HG03520 (cell line): ENCODE data around the gene DLD.
A peak's percentile ranks its signal among the peaks of the same experiment; 100 is the strongest.
"Not testable (repeated sequence)": the region's sequence is repeated elsewhere in the genome, so short reads cannot be mapped to it uniquely, and the experiment has no call there.

Source experiments
- ATAC-seq: cut with Tn5 transposase; IDR thresholded peaks from one replicate; pipeline ENCODE4 v1.9.1; 2021; ENCODE audit warnings: mild to moderate bottlenecking, moderate library complexity; ENCODE audit not compliant: unreplicated experiment

Gene DLD

DNA sequence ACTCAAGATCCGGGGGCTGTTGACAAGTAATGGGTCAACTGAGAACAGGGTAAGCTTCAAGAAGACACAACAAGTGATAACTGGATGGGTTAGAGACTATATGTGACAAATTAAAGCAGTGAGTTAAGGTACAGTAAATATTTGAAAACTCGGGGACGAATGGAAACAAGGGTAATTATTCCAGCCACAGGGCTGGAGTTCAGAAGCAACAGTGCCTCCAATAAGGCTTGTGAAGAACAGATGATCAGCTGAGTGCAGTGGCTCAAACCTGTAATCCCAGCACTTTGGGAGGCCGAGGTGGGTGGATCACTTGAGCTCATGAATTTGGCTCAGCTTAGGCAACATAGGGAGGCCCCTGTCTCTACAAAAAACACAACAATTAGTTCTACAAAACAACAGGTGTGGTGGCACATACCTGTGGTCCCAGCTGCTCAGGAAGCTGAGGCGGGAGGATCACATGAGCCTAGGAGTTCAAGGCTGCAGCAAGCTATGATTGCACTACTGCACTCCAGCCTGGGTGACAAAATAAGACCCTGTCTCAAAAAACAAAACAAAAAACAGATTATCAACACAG lies 20.5 kb upstream of the DLD start:
- no peak for ATAC-seq

DNA sequence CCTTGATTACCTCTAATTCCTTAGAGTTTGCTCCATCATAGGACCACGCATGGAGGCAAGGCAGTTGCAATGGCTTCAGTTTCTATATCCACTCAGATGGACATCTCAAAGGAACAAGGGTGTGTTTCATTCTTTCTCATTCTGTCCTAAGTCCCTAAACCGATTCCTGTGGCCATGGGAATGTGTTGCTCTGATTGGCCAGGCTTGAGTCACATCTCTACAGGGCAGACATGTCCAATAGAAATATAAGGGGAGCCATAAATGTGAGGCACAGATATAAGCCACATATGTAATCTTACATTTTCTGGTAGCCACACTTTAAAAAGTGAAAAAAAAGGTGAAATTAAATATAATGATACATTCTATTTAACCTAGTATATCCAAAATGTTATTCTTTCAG lies 16.9 kb upstream of the DLD start:
- no peak for ATAC-seq

DNA sequence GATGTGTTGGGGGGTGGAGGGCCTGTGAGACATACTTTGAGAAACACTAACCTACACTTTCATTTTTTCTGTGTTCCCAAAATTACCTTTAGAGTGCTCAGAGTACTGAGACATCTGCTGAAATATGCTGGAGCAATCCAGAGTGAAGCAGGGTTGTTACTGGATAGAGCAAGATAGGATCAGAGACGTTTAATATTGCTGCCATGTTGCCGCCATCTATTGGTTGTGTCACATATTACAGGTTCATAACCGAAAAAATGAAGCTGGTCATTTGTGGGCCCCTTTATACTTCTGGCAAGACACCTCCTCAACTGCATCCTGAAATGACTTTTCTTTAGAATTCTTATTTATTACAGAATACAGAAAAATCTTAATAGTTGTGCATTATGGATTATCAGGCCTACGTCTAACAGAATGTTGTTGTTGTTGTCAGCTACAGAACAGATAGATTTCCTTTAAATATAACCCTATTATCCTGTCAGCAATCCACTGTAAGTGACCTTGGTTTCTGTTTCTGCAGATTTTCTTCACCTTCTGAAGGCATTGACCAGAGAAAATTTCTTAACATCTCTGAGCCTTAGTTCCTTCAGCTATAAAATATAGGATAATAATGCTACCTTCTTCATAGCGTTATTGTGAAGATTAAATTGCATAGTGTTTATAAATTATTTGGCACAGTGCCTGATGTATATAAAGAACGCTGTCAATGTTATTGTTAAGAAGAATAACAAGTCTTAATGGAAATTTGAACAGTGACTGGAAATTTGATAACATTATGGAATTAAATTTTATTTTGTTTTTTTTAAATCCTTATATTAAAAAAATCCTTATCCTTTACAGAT lies 16.2 kb upstream of the DLD start:
- no peak for ATAC-seq

DNA sequence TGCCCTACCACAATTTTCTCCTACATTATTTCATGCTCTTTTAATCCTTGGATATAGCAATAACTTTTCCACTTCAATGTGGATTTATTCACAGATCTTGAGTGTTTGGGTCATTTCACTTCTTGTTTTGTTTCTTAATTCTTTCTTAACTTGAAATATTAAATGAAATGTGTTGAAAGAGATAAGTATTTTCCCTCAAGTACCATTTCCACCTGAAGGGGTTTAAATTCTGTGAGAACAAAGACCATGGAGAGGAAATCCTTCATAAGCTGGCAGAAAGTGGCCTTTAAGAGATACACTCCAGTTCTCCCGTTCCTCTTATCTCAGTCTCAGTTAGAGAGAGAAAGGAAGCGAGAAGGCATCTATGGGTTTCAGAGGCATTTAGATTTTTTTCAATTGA lies 14.1 kb upstream of the DLD start:
- no peak for ATAC-seq

DNA sequence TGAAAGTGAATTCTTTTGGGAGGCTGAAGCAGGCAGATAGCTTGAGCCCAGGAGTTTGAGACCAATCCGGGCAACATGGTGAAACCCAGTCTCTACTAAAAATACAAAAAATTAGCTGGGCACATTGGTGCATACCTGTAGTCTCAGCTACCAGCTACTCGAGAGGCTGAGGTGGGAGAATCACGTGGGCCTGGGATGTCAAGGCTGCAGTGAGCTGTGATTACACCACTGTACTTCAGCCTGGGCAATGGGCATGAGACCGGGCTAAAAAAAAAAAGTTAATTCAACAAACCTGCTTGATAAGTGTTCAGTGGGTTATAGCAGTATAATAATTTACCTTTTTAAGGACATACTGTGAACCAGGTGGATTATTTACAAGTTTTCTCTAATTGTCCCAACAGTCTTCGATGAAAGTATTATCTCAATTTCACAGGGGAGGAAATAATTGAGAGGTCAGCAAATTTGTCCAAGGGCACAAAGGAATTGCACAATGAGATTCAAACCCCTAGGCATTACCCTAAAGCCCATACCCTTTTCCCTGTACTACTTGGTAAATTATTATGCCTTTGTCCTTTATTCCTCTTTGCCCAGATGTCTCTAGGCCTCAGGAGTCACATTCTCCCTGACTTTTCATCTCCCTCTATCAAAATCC lies 13.1 kb upstream of the DLD start:
- ATAC-seq: no peak

DNA sequence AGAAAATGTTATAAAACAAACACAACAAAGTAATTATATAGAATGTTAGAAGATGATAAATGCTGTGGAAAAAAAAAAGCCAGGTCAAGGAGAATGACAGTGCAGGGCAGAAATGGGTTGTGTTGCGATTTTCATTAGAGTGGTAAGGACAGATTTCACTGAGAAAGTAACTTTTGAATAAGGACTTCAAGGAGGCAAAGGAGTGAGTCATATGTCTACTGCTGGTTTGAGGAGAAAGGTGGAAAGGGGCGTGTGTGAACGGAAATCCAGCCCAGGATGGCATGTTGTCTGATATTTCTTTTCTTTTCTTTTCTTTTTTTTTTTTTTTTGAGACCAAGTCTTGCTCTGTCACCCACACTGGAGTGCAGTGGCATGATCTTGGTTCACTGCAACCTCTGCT lies 12.3 kb upstream of the DLD start:
- ATAC-seq: no peak

DNA sequence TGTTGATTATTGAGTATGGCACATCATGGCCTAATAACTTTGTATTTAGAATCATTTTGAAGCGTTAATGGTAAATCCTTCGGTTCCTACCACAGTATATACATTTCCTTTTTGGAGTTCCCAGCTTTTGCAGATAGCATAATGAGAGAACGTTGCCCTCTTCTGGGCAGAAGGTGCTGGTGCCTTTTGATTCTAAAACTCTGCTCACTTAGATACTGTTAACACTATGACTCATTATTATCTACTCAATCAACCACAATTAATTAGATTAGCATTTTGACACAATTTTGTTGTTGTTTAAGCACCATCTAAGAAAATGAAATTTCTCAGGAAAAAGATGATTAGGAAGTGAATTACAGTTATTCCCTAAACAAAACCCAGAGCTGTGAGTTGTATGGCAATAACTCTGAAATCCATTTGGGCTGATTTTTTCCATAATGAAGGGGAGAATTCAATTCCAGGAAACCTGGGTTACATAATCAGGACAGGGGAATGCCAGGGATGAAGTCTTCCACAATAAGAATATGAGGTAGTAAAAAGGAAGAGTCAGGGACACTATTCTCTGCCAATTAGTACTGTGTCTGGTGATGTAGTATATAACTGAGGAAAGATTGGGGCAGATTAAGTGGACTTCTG lies 11.5 kb upstream of the DLD start:
- no peak for ATAC-seq

DNA sequence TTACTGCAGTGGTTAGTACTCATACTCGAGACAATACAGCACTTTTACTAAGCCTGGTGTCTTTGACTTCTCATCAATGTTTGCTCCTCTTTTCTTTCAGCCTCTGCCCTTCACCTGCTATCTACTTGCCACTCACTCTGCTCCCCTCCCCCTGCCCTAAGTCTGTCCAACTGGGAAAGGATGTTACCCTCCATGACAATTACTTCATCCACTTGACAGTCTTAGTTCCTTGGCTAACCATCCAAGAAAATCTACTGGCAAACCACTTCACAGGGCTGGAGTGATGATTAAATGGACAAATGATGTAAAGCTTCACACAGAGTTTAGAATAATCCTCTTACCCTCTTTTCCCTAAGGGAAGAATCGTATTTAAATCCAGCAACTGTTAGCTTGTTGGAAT lies 8.2 kb upstream of the DLD start:
- ATAC-seq: no peak

DNA sequence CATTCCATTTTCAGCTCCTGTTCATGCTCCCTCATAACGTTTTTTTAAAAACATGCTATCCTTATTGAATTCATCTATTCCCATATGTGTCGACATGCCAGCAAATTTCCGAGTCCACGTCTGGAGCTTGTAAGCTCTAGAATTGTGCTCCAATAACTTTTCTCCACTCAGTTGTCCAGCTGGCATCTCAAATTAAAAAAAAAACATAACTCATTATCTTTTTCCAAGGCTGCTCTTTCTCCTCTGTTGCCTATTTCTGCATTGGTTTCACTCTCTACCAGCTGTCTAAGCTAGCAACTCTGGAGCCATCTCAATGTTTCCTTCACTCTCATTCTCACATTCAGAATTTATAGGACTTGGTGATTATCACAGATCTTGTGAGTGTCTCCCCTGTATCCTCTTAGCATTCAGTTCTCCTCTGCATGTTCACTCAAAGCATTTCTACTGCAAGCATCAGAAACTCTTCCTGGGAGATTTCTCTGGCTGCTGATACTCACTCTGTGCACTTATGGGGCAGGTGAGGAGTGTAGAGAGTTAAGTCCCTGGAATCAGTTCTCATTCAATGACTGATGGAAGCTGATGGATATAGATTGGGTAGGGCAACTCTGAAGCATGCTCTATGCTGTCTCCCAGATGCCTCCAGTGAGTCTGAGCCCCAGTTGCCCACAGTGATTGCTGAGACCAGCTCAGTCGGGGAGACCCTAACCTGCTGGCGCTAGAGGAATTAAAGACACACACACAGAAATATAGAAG lies 6.7 kb upstream of the DLD start:
- no peak for ATAC-seq

DNA sequence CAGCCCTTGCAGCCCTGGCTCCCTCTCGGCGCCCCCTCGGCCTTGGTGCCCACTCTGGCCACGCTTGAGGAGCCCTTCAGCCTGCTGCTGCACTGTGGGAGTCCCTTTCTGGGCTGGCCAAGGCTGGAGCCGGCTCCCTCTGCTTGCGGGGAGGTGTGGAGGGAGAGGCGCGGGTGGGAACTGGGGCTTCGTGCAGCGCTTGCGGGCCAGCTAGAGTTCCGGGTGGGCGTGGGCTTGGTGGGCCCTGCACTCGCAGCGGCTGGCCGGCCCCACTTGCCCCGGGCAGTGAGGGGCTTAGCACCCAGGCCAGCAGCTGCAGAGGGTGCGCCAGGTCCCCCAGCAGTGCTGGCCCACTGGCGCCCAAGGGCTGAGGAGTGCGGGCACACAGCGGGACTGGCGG lies 3.2 kb upstream of the DLD start:
- ATAC-seq: not testable (repeated sequence)

DNA sequence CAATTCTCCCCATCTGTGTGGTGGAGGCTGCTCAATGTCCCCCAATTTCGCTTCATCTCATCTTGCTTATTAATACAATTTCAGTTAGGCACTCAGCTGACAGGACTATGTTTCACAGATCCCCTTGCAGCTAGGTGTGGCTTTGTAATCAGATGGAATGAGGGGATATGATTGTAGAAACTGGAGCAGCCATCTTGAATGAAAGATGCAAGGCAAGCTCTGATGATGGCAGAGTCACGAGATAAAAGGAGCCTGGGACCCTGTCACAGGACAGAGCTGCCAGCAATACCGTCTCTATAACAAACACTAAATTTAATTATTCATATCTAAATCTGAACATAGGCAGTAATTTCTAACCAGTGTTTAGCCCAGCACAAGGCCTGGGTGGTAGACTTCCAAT lies 991 bp upstream of the DLD start:
- no peak for ATAC-seq

DNA sequence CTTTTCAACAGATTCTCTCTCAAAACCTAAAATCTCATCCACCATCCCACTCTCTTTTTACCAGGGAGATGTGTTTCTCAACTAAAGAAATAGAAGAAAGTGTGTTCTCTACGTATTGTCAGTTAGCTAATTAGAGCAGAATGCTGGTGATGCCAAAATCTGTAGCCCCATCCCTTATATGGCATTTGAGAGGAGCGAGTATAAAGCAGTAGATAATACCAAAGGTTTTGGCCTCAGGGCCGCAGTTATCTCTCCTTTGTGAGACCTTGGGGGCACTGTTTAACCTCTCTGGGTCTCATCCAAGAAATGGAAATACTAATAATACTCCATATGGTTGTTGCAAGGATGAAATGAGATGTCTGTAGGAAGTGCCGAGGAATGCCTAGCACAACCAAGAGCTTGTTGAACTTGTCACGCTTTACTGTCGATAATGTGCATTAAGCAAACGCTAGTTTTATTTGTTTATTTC lies 456 bp upstream of the DLD start:
- peak; percentile 1 for ATAC-seq

DNA sequence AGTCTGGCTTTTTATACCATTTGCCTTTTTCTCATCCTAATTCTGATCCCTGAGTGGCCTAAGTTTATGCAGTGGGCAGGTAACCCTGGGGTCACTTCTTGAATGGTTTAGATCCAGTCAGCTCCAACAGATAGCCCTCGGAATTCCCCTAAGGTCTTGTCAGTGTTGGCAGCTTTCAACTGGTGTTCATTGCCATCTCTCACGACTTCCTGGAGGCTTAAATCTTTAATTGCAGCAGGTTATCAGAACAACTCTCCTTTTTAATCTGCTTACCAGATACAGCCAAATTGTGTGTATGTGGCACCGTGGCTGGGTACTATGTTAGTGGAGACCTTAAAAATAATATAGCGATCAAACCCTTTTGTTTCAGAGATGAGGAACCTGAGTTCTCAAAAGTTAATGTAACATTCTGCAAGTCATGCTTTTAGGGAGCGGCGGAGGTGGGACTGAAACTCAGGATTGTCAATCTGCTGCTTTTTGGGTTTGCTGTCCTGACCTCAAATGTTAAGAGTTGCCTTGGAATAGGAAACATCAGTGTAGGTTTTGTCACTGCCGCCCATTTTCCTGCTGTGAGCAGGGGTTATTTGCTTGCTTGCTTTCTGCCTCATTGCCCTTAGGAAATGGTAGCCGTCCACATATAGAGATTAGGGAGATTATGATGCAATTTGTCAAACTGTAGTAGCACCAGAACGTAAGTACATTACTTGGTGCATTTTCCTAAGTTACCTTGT lies 818 bp downstream of the DLD start:
- ATAC-seq: peak; percentile 13

DNA sequence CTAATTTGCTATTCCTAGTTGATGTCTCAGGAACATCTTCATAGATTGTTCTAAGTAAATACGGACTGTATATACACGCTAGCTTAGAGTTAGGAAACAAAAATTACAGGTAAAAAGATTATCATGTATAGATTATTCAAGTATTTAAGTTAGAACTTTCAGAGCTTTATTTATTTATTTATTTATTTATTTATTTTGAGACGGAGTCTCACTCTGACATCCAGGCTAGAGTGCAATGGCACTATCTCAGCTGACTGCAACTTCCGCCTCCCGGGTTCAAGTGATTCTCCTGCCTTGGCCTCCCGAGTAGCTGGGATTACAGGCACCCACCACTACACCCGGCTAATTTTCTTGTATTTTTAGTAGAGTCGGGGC lies 1.4 kb downstream of the DLD start:
- ATAC-seq: not testable (repeated sequence)

DNA sequence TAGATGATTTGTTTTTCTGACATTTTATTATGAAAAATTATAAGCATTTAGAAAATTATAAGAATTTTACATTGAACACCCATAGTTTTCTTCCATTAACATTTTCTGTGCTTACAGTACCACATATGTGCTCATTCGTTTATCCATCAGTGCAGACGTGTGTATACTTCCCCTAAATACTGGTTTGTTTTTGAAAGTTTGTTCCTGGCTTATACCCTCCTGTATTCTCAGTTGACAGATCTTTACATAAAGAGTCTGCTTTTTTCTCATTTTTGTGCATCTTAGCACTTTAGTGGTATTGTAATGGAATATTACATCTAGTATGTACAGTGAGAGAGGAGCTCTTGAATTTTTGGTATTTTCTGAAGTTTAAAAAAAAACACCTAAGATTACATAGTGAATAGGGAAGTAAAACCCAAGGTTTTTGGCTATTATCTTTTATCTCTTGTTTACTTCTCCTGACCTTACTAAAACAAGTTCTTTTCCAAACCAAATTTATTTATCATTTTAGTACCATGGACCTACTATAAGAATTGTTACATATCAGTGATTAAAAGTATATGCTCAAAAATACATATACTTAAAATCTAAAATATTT lies 8.1 kb downstream of the DLD start:
- no peak for ATAC-seq

DNA sequence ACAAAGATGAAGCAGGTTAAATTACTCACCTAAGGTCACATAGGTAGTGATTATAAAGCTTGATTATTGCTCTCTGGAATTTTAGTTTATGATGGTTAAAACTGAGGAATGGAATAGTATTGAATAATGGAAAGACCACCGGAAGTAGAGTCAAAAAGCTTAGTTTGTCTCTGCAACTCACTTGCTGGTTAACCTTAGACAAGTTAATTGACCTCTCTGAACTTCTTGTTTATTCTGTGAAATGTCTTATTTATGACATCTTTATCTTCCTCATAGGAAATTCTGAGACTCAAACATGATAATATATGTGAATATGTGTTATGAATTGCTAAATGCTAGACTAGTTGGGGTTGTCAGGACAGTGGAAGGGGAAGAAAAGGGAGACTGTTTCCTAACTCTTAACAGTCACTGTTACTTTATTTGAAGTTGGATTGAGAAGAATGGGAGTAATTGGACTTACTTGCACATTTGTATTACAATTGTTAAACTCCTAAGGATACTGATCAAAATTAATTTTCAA lies 9.6 kb downstream of the DLD start:
- ATAC-seq: no peak

DNA sequence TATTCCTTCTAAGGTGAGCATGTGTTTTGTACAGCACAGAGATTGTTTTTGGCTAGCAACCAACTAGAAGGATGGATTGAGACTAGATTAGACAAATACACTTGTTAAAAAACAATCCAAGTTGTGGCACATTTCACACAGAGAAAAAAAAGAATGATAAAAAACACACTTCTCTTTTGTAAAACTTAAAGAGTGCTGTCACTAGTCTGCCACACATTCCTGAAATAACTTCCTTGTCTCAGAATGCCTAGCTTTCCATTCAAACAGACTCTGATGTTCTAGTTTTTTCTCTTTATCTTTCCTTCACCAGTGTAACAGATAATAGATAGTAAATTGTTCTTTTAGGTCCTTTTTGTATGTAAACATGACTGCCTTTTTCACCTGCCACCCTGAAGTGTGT lies 11.4 kb downstream of the DLD start:
- no peak for ATAC-seq

DNA sequence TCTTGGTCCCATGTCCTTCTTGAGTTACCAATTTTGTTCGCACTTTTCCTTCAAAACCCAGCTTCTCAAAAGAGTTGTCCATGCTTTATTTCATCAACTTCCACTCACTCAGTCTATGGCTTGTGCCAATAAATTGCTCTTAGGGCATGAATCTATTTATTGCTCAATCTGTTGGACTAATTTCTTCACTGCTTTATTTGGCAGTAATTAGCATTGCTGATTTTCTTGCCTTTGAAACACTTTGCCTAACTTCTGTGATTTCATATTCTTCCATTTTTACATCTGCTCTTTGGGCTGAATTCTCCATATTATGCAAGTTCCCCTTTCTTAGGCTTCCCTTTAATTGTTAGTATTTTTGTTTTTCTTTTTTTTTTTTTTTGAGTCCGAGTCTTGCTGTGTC lies 16.8 kb downstream of the DLD start:
- no peak for ATAC-seq

DNA sequence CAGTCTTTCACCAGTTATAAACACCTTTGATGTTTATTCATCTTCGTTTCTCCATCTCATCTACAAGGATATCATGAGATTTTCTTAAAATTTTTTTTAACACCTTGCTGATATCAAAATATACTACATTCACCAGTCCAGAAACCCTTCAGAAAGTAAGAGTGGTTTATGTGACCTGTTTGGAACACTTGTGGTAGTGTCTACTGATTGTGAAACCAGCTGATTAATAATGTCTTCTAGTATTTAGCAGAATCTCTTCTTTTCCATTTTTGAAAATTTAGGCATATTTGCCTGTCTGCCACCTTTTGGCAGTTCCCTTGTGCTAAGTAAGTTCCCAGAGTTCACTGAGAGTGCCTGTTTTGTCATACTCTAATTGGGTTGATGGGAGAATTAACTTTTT lies 18.5 kb downstream of the DLD start:
- ATAC-seq: no peak

DNA sequence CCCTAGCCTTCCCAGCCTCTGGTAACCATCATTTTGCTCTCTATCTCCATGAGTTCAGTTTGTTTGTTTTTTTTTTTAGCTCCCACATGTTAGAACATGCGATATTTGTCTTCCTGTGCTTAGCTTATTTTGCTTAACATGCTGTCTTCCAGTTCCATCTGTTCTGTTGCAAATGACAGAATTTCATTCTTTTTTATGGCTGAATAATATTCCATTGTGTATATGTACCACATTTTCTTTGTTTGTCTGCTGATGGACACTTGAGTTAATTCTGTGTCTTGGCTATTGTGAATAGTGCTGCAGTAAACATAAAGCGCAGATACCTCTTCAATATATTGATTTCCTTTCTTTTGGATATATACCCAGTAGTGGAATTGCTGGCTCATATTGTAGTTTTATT lies 21.0 kb downstream of the DLD start:
- no peak for ATAC-seq
